SW480 (cell line): Measurements from ENCODE around the gene NUMBL.
A peak's percentile ranks its signal among the peaks of the same experiment; 100 is the strongest.
"Not testable (repeated sequence)": the region's sequence is repeated elsewhere in the genome, so short reads cannot be mapped to it uniquely, and the experiment has no call there.

Experiments used
- DNase-seq: peaks from one replicate; pipeline ENCODE4 v3.0.0-alpha.2; 2016; ENCODE audit warnings: low spot score

Gene NUMBL

DNA sequence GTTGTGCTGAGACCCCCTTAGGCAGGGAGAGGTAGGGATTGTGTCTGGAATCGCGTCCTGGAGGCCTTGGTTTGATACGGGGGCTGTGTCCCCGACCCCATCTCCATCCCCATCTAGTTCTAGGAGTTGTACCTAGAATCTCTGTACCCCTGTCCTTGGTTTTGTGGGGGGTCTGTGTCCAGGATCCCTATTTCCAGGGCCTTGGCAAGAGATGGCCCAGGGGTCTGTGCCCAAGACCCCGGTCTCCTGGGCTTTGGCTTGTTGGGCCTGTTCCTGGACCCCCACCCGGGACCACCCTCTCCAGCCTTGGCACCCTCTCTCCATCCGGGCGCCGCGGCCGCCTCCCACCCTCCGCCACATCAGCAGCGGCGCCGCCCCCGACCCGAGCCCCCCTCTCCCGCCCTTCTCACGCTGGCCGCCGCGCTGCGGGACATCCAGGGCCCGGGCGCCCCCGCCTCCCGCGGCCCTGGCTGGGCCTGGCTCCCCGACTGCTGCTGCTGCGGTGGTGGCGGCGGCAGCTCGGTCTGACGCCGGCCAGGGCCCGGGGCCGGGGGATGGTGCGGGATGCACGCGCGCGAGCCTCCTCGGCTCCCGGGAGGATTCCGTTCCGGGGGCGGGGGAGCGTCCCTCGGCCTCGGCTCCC, at the start of gene NUMBL:
Gene NUMBL, minus strand, starts transcription at position 602 of the 643 bp plus-strand sequence. Its CDS starts 168 bp downstream, at position 434.
- DNase-seq = no peak

DNA sequence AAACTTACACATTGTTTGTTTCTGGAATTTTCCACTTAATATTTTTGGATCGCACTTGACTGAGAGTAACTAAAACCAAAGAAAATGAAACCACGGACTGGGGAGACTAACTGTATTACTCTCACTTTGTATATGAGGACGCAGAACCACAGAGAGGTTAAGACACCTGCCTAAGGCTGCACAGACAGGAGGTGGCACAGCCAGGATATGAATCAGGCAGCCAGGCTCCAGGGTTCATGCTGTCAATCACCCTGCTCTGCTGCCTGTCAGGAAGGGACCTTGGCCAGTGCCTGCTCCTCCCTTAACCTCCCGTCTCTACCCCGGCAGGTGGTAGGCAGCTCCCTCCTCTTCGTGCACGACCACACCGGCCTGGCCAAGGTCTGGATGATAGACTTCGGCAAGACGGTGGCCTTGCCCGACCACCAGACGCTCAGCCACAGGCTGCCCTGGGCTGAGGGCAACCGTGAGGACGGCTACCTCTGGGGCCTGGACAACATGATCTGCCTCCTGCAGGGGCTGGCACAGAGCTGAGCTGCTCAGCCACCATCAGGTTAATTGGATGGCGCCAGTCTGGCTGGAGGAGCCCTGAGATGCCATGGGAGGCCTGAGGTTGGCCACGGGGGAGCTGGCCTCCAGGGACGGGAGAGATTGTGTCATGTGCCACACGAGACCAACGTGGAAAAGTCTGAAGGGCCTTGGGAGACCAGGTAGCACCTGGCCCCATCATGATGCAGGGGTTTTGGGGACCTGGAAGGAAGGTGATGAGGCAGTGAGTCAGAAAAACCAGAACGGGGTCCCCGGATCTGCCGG, 48.8 kb upstream of the NUMBL start:
- DNase-seq = no peak

DNA sequence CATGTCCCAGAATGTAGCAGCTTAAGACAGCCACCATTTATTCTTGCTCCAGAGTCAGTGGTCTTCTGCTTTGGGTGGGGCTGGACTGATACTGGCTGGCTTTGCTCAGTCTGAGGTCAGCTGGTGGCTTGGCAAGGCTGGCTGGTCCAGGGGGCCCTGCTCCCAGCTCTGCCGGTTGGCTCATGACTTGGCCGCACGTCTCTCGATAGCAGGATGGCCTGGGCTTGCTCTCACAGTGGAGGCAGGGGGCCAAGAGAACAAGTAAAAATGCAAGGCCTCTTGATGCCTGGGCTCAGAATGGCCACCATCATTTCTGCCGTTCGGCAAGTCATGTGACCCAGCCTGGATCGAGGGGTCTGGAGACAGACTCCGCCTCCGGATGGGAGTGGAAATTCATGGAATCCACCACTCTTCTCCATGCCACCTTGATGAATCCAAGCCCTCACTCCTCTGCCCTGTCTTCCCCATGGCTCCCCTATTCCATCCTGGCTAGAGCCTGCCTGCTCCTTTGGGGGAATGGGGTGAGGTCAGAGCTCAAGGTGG, 46.7 kb upstream of the NUMBL start:
- no peak for DNase-seq

GRCh38 chr19:40736661-40737060, 46.2 kb upstream of the NUMBL start:
- DNase-seq = no peak

GRCh38 chr19:40735013-40735771, 44.7 kb upstream of the NUMBL start:
- DNase-seq = no peak

DNA sequence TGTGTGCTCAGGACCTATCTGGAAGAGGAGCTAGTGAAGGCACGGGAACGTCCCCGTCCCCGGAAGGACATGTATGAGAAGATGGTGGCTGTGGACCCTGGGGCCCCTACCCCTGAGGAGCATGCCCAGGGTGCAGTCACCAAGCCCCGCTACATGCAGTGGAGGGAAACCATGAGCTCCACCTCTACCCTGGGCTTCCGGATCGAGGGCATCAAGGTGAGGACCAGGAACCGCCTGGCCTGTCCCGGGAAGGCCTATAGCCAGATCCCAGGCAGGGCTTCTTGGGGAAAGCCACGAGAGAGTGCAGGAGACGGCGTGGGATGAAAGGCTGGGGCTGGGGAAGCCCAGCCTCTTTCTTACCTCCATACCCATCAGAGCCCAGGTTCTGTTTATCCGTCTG, 42.7 kb upstream of the NUMBL start:
- DNase-seq = no peak

DNA sequence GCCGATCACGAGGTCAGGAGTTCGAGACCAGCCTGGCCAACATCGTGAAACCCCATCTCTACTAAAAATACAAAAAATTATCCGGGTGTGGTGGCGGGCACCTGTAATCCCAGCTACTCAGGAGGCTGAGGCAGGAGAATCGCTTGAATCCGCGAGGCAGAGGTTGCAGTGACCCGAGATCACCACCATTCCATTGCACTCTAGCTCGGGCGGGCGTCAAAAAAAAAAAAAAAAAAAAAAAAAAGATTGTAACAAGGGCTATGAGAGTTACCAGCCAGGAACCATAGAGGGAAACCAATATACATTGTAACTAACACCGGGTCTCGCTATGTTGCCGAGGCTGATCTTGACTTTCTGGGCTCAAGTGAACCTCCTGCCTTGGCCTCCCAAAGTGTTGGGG, 41.9 kb upstream of the NUMBL start:
- DNase-seq = not testable (repeated sequence)

DNA sequence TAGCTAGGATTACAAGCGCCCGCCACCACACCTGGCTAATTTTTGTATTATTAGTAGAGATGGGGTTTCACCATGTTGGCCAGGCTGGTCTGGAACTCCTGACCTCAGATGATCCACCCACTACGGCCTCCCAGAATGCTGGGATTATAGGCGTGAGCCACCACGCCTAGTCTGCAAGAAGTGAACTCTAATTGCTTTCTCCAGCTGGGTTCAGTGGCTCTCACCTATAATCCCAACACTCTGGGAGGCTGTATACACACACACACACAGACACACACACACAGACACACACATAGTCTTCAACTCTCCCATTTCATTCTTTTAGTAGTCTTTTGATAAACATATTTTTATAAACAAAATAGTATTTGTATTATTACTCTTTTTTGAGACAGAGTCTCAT, 39.6 kb upstream of the NUMBL start:
- not testable (repeated sequence) for DNase-seq

- no peak for DNase-seq
Measured at GRCh38 chr19:40726279-40726678, 35.8 kb upstream of the NUMBL start.

- DNase-seq = no peak
Measured at GRCh38 chr19:40724855-40725254, 34.4 kb upstream of the NUMBL start.

GRCh38 chr19:40724315-40724714, 33.9 kb upstream of the NUMBL start:
- DNase-seq = no peak

DNA sequence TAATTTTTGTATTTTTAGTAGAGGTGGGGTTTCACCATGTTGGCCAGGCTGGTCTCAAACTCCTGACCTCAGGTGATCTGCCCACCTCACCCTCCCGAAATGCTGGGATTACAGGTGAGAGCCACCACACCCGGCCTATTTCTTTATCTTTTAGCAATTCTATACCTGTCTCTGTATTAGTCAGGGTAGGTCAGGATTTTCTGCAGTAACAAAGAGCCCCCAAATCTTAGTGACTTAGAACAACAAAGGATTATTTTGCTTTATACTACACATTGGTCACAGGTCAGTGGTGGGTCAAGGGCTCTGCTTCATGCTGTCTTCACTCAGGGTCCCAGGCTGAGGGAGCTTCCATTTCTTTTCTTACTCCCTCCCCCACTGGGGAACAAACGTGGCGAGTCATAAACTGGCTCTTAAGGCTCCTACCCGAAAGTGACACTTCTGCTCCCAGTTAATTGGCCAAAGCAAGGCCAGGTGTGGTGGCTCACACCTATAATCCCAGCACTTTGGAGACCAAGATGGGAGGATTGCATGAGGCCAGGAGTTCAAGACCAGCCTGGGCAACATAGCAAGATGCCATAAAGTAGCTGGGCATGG, 33.3 kb upstream of the NUMBL start:
- no peak for DNase-seq

- DNase-seq = no peak
Measured at GRCh38 chr19:40721936-40722661, 31.6 kb upstream of the NUMBL start.

- DNase-seq = no peak
Measured at GRCh38 chr19:40721140-40721486, 30.7 kb upstream of the NUMBL start.

- no peak for DNase-seq
Measured at GRCh38 chr19:40719414-40719894, 29.0 kb upstream of the NUMBL start.

DNA sequence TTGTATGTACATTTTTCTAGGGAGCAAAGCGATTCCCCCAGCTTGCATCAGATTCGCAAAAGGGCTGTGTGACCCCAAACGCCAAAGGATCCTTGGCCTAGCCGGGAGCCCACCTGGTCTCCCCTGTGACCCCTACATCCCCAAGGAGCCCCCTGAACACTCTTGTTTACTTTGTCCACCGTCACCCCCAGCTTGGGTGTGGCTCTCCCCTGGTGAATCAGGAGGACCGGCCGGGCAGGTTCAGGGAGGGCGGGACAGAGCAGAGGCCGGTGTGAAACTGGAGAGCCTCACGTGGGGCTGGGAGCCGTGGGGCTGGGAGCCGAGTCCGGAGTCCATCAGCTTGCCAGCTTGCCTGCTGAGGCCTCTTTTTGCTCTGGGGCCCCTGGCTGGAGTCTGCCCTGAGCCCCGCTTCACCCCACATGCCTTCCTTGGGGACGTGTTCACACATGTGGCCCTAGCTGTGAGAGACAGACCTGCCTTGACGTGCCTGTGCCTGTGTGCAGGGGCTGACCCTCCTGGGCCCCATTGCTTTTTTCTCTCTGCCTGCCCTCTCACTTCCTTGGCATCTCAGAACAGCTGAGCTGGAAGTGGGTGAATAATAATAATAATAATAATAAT, 28.4 kb upstream of the NUMBL start:
- DNase-seq = peak; percentile 84

DNA sequence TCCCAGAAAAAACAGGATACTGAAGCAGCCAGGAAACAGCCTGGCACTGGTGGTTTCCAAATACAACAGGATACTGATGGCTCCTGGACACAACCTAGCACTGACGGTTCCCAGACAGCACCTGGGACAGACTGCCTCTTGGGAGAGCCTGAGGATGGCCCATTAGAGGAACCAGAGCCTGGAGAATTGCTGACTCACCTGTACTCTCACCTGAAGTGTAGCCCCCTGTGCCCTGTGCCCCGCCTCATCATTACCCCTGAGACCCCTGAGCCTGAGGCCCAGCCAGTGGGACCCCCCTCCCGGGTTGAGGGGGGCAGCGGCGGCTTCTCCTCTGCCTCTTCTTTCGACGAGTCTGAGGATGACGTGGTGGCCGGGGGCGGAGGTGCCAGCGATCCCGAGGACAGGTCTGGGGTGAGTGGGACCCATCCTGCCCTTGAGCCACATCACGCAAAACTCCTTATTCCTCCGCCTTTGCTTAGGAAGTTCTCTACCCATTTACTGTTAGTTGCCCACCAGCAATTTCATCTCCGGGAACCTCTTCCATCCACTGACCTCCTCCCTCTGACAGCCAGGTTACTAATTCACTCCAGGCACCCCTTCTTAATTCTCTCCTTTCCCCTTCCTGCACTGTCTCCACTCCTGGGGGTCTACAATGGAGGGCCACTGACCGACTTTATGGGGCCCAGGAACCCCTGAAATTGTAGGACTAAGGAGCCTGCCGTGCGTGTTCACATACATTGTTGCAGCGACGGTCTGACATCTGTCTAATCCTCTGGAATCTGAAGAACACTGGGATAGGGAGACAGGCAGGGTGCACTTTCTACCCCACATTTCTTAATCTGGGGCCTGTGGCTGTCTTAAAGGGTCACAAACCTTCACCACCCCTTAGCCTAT, 27.7 kb upstream of the NUMBL start:
- peak; percentile 52 for DNase-seq

DNA sequence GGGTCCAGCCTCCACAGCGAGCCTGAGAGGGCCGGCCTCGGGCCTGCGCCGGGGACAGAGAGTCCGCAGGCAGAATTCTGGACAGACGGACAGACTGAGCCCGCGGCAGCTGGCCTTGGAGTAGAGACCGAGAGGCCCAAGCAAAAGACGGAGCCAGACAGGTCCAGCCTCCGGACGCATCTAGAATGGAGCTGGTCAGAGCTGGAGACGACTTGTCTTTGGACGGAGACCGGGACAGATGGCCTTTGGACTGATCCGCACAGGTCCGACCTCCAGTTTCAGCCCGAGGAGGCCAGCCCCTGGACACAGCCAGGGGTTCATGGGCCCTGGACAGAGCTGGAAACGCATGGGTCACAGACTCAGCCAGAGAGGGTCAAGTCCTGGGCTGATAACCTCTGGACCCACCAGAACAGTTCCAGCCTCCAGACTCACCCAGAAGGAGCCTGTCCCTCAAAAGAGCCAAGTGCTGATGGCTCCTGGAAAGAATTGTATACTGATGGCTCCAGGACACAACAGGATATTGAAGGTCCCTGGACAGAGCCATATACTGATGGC, 27.0 kb upstream of the NUMBL start:
- peak; percentile 39 for DNase-seq

DNA sequence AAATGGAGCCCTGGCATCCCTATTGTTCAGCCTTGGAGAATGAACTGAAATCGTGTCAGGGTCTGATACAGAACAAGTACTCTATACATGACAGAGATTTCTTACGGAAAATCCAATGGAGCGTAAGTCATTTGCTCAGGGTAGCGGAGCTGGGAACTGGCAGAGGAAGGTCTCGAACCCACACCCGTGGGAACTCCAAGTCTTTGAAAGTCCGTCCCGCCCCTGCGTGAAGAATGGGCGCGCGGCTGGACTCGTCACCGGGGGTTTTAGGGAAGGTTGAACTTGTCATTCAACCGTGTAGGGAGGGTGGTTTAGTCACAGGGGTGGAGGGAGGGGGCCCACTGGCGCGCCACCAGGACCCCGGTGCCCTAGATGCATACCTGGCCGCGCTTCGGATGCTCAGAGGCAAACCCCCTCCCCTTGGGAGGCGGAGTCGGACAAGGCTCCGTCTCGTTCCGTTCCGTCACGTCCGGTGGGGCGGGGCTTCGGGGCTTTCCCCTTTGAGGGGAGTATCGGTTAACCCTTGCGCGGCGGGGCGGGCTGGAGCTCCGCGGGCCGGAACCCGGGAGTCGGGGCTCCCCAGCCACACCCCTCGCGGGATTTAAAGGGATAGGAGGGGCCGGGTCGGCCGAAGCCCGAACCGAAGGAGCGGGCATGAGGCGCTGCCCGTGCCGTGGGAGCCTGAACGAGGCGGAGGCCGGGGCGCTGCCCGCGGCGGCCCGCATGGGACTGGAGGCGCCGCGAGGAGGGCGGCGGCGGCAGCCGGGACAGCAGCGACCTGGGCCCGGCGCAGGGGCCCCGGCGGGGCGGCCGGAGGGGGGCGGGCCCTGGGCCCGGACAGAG, 26.3 kb upstream of the NUMBL start, which contains the start of the genes COQ8B and ITPKC:
Gene COQ8B, minus strand, starts transcription at position 405 of the 843 bp plus-strand sequence. CDS start 2,254 bp downstream, outside the sequence.
Gene ITPKC, plus strand, starts transcription at position 631 of the 843 bp plus-strand sequence. Its CDS starts 24 bp downstream, at position 655.
- DNase-seq = peak; percentile 98
